Endothelial cell of umbilical vein (primary cell): ENCODE data around the gene CCL8.

Source experiments
- EZH2 ChIP-seq: IDR thresholded peaks from 2 replicates; pipeline ENCODE4 v1.6.1; 2012; ENCODE audit warnings: borderline replicate concordance, low read depth, mild to moderate bottlenecking, moderate library complexity, low read length, inconsistent platforms; ENCODE audit not compliant: severe bottlenecking
- GATA2 ChIP-seq: IDR thresholded peaks from 2 replicates; pipeline ENCODE4 v1.7.0; 2011; ENCODE audit warnings: low read depth, mild to moderate bottlenecking, moderate library complexity, mixed read lengths, low read length; ENCODE audit not compliant: insufficient read length, insufficient read depth
- JUN ChIP-seq: IDR thresholded peaks from 2 replicates; pipeline ENCODE4 v1.6.1; 2011; ENCODE audit warnings: borderline replicate concordance, low read depth; ENCODE audit not compliant: insufficient read length, insufficient read depth
- MYC ChIP-seq: IDR thresholded peaks from one replicate; pipeline ENCODE4 v1.6.1; 2011; ENCODE audit warnings: mild to moderate bottlenecking, low read depth, low read length
- POLR2A ChIP-seq: IDR thresholded peaks from 2 replicates; pipeline ENCODE4 v1.6.1; 2012; ENCODE audit warnings: low read depth, mild to moderate bottlenecking, control low read depth, low read length
- POLR2AphosphoS5 ChIP-seq: IDR thresholded peaks from 2 replicates; pipeline ENCODE4 v1.6.1; 2012; ENCODE audit warnings: low read depth, mild to moderate bottlenecking, control low read depth, low read length, moderate library complexity; ENCODE audit not compliant: insufficient read depth
- TF ChIP-seq, protein P1 (sequence below), 2 donors: IDR thresholded peaks; 1 replicate in 1 of 2; 2 replicates in 1 of 2; pipeline ENCODE4 v1.5.1; 2011; ENCODE audit warnings: low read length in 2 of 2, mild to moderate bottlenecking in 2 of 2, moderate library complexity in 2 of 2, control low read depth in 1 of 2, inconsistent platforms in 1 of 2, low read depth in 1 of 2; ENCODE audit not compliant: insufficient read depth in 1 of 2; ENCODE audit errors: extremely low read depth in 1 of 2
- TF ChIP-seq, protein P2 (sequence below): IDR thresholded peaks from 2 replicates; pipeline ENCODE4 v1.6.1; 2011; ENCODE audit not compliant: insufficient read depth, insufficient read length

DNA sequence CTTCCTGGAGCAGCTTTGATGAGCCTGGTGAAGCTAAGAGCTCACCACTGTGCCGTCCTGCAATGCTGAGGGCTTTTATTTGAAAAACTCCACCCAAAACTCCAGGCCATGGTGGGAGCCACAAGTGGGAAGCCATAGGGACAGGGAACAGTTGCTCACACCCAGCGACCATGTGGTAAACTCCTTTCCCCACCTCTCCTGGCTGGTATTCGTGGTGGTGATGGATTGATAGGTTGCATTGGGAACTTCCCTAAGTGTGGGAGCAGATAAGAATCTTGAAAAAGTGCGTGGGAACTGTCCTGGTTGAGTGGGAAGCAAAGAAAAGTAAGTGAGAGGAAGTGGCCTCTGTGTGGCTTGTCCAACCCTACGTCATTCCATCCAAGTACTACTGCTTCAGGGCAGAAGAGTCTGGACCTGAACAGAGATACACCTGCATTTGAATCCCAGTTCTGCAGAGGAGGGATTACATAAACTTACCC is 44.0 kb downstream of the CCL8 start, which contains the start of gene CCL1:
- no peak for TF ChIP-seq EZH2
- TF ChIP-seq, protein P1, sequence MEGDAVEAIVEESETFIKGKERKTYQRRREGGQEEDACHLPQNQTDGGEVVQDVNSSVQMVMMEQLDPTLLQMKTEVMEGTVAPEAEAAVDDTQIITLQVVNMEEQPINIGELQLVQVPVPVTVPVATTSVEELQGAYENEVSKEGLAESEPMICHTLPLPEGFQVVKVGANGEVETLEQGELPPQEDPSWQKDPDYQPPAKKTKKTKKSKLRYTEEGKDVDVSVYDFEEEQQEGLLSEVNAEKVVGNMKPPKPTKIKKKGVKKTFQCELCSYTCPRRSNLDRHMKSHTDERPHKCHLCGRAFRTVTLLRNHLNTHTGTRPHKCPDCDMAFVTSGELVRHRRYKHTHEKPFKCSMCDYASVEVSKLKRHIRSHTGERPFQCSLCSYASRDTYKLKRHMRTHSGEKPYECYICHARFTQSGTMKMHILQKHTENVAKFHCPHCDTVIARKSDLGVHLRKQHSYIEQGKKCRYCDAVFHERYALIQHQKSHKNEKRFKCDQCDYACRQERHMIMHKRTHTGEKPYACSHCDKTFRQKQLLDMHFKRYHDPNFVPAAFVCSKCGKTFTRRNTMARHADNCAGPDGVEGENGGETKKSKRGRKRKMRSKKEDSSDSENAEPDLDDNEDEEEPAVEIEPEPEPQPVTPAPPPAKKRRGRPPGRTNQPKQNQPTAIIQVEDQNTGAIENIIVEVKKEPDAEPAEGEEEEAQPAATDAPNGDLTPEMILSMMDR (IDR thresholded peaks at IDR 0.05; ENCODE audit: extremely low read depth in 1 of 2, insufficient read depth in 1 of 2, low read depth in 1 of 2, low read length in 2 of 2): no peak
- no peak for TF ChIP-seq POLR2A
- TF ChIP-seq, protein P2, sequence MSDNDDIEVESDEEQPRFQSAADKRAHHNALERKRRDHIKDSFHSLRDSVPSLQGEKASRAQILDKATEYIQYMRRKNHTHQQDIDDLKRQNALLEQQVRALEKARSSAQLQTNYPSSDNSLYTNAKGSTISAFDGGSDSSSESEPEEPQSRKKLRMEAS: no peak
- TF ChIP-seq JUN: no peak
- no peak for TF ChIP-seq POLR2AphosphoS5
- no peak for TF ChIP-seq MYC
- TF ChIP-seq GATA2: no peak
